Body of pancreas (tissue), 4 donors: ENCODE data around the gene HIP1. TPM values are rescaled to one million over a fixed set of nuclear protein-coding genes. Genes with fewer than 3 reads are reported as not detected.
A peak's percentile ranks its signal among the peaks of the same experiment; 100 is the strongest.
"Not testable (repeated sequence)": the region's sequence is repeated elsewhere in the genome, so short reads cannot be mapped to it uniquely, and the experiment has no call there.

Source experiments
- ATAC-seq: fragments of 150-250 bp; one replicate; pipeline ENCODE4 v1.9.1; 2016
- DNase-seq, 4 donors: peaks; one replicate each; pipeline ENCODE4 v3.0.0-alpha.2; 2019
- H3K27ac ChIP-seq, 4 donors: fragments of 200-600 bp; sonication (generic); 1 replicate in 3 of 4; 2 replicates in 1 of 4; pipeline versions ENCODE4 v1.5.1 to v1.6.1; 2016 to 2019; ENCODE audit warnings: mild to moderate bottlenecking in 1 of 4, mixed read lengths in 1 of 4, moderate library complexity in 1 of 4
- H3K27me3 ChIP-seq, 2 donors: fragments of 200-600 bp; sonication (generic); one replicate each; pipeline ENCODE4 v1.6.0; 2016; ENCODE audit warnings: mild to moderate bottlenecking in 1 of 2
- H3K36me3 ChIP-seq, 2 donors: fragments of 200-600 bp; sonication (generic); replicated peaks in 1 of 2; 2 replicates each; pipeline ENCODE4 v1.5.1; 2016; ENCODE audit warnings: low read depth in 2 of 2; ENCODE audit not compliant: insufficient read depth in 1 of 2
- H3K4me1 ChIP-seq: fragments of 200-600 bp; sonication (generic); one replicate; pipeline ENCODE4 v1.6.0; 2016
- H3K4me3 ChIP-seq, 2 donors: fragments of 200-600 bp; sonication (generic); 1 replicate in 1 of 2; 2 replicates in 1 of 2; pipeline ENCODE4 v1.5.1; 2016 to 2019
- H3K9me3 ChIP-seq, 3 donors: fragments of 200-600 bp; sonication (generic); 1 replicate in 2 of 3; 2 replicates in 1 of 3; pipeline ENCODE4 v1.5.1; 2016
- POLR2A ChIP-seq, 3 donors: fragments of 450-650 bp; IDR thresholded peaks; one replicate each; pipeline ENCODE4 v1.6.1; 2016; ENCODE audit warnings: antibody characterized with exemption in 3 of 3, mild to moderate bottlenecking in 2 of 3
- WGBS, 2 donors: methylation state at CpG; one replicate each; pipeline ENCODE4 v1.1.5; 2017; 5-methylcytosine and 5-hydroxymethylcytosine counted together
- intact Hi-C: fragments of 100-400 bp; cut with DNase I; formaldehyde crosslinking; loops from one replicate; pipeline ENCODE4 v1.15.1; 2023
- total RNA-seq, 2 donors: library from RNA; depleted of rRNA; stranded (reverse); fragments of >200 nt; gene quantifications; one replicate each; pipeline ENCODE4 v1.1.0, GENCODE V29; 2016
- TF ChIP-seq, protein P1 (sequence below), 7 experiments: fragments of 450-650 bp in 4 of 7; fragments of 200-600 bp in 3 of 7; sonication (generic) in 3 of 7; IDR thresholded peaks; one replicate each; pipeline ENCODE4 v1.5.1; 2016 to 2019; ENCODE audit warnings: antibody characterized with exemption in 7 of 7

HIP1 gene
- total RNA-seq, 2 donors from 2014 or later = 8.3 to 14.5 TPM

- no peaks in the 10 kb centered on the region for H3K9me3 ChIP-seq
- intact Hi-C loops = no loop called here
- 100% methylated on average over 2 to 5 of the region's 5 CpGs for WGBS, 2 donors
- H3K27ac ChIP-seq = no peak overlapping the region
- no peaks in the 10 kb centered on the region for H3K4me1 ChIP-seq
- DNase-seq = no peak
- no peak for TF ChIP-seq POLR2A (IDR thresholded peaks at IDR 0.05)
- TF ChIP-seq, protein P1, sequence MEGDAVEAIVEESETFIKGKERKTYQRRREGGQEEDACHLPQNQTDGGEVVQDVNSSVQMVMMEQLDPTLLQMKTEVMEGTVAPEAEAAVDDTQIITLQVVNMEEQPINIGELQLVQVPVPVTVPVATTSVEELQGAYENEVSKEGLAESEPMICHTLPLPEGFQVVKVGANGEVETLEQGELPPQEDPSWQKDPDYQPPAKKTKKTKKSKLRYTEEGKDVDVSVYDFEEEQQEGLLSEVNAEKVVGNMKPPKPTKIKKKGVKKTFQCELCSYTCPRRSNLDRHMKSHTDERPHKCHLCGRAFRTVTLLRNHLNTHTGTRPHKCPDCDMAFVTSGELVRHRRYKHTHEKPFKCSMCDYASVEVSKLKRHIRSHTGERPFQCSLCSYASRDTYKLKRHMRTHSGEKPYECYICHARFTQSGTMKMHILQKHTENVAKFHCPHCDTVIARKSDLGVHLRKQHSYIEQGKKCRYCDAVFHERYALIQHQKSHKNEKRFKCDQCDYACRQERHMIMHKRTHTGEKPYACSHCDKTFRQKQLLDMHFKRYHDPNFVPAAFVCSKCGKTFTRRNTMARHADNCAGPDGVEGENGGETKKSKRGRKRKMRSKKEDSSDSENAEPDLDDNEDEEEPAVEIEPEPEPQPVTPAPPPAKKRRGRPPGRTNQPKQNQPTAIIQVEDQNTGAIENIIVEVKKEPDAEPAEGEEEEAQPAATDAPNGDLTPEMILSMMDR (IDR thresholded peaks at IDR 0.05) = no peak
- no peak overlapping the region for H3K4me3 ChIP-seq
- peaks cover 0 to 2% of the 10 kb centered on the region in 2 donors for H3K36me3 ChIP-seq
- H3K27me3 ChIP-seq = no peaks in the 10 kb centered on the region
- ATAC-seq = no peak
Measured at GRCh38 chr7:75572396-75572795, 166.3 kb downstream of the HIP1 start.

GRCh38 chr7:75571209-75571608 lies 167.5 kb downstream of the HIP1 start:
- Histone ChIP-seq H3K36me3 (peaks cover 0 to 2% of the 10 kb centered on the region in 2 donors), H3K27ac (no peak overlapping the region), H3K4me1 (no peaks in the 10 kb centered on the region), H3K9me3 (no peaks in the 10 kb centered on the region), H3K4me3 (no peak overlapping the region), H3K27me3 (no peaks in the 10 kb centered on the region)
- 94 to 97% methylated on average over 4 of the region's 4 CpGs for WGBS, 2 donors
- intact Hi-C loops = no loop called here
- ATAC-seq (no peak), DNase-seq (no peak)
- TF ChIP-seq, protein P1 (IDR thresholded peaks at IDR 0.05) = no peak
- TF ChIP-seq POLR2A (IDR thresholded peaks at IDR 0.05) = no peak

- H3K27ac ChIP-seq = peak overlapping the region in 1 of 4 donors; percentile 39
- H3K4me1 ChIP-seq, H3K27me3 ChIP-seq, intact Hi-C loops, H3K36me3 ChIP-seq, ATAC-seq, H3K4me3 ChIP-seq, H3K9me3 ChIP-seq: not testable (repeated sequence)
- peak in 1 of 4 donors; percentile 26 for DNase-seq
- 88 to 91% methylated on average over 16 of the region's 16 CpGs for WGBS, 2 donors
Measured at GRCh38 chr7:75569629-75570282, 169.0 kb downstream of the HIP1 start.

- intact Hi-C loops = no loop called here
- H3K36me3 ChIP-seq = no peaks in the 10 kb centered on the region
- H3K4me1 ChIP-seq = no peaks in the 10 kb centered on the region
- H3K27ac ChIP-seq = no peak overlapping the region
- no peak for DNase-seq
- H3K27me3 ChIP-seq = no peaks in the 10 kb centered on the region
- no peak for ATAC-seq
- WGBS, 2 donors = 89 to 94% methylated on average over 7 to 12 of the region's 12 CpGs
- TF ChIP-seq, protein P1 (IDR thresholded peaks at IDR 0.05) = no peak
- TF ChIP-seq POLR2A (IDR thresholded peaks at IDR 0.05) = no peak
- no peaks in the 10 kb centered on the region for H3K9me3 ChIP-seq
- no peak overlapping the region for H3K4me3 ChIP-seq
Measured at GRCh38 chr7:75567948-75568595, 170.7 kb downstream of the HIP1 start.

DNA sequence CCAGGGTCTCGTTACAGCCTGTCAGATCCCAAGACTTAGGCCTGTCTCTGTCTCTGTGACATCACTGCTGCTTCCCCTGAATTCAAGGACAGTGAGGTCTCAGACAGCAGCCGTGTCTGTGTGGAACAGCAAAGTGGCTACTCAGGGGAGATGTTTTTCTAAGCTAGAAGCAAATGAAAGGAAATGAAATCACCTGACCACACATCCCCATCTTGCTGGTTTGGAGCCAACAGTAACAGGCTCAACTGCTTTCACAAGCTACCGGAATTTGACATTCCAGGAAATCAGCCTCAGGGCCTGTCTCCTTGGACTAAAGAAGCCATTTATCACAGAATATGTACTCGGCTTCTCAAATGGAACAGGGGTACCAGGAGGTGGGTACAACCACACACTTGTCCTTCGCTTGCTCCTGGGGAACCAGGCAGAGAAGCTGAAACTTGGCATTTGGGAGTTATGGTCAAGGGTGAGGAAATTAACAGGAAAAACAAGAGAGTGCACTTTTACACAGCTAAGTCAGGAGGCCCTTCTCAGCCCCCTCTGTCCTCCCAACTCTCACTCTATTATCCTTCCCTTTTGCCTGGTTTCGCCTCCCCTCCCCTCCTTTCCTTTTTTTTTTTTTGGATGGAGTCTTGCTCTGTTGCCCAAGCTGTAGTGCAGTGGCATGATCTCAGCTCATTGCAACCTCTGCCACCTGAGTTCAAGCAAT lies 173.5 kb downstream of the HIP1 start:
- Histone ChIP-seq H3K9me3 (no peaks in the 10 kb centered on the region), H3K4me3 (no peak overlapping the region), H3K4me1 (no peaks in the 10 kb centered on the region), H3K27me3 (no peaks in the 10 kb centered on the region), H3K27ac (peak overlapping the region in 1 of 4 donors; percentile 17), H3K36me3 (peaks cover 0 to 2% of the 10 kb centered on the region in 2 donors)
- ATAC-seq (no peak), DNase-seq (peak in 3 of 4 donors; percentile 7 to 40 (median 28))
- TF ChIP-seq, protein P1 (IDR thresholded peaks at IDR 0.05) = no peak
- no peak for TF ChIP-seq POLR2A (IDR thresholded peaks at IDR 0.05)
- intact Hi-C loops = no loop called here
- 51 to 69% methylated on average over 6 of the region's 6 CpGs for WGBS, 2 donors
